BLaER1 treated with 17β-estradiol and CSF1 and Interleukin-3, amounts not matched to agents 10 nM and 100 nM (cell line): Measurements from ENCODE around the gene DYRK3.

Experiments
- H3K27ac ChIP-seq, 11 experiments: shearing (Covaris generic); formaldehyde crosslinking; 2 replicates each; pipeline ENCODE4 v1.8.1; 2022
- H3K27me3 ChIP-seq, 11 experiments: shearing (Covaris generic); formaldehyde crosslinking; 2 replicates each; pipeline ENCODE4 v1.8.1; 2022
- H3K36me3 ChIP-seq, 11 experiments: shearing (Covaris generic); formaldehyde crosslinking; 2 replicates each; pipeline ENCODE4 v1.8.1; 2022
- H3K4me1 ChIP-seq, 10 experiments: shearing (Covaris generic); formaldehyde crosslinking; 2 replicates each; pipeline ENCODE4 v1.8.1; 2022
- H3K4me2 ChIP-seq, 11 experiments: shearing (Covaris generic); formaldehyde crosslinking; 2 replicates each; pipeline ENCODE4 v1.8.1; 2022
- H3K4me3 ChIP-seq, 10 experiments: shearing (Covaris generic); formaldehyde crosslinking; 2 replicates each; pipeline ENCODE4 v1.8.1; 2022
- H3K9ac ChIP-seq, 11 experiments: shearing (Covaris generic); formaldehyde crosslinking; 2 replicates each; pipeline ENCODE4 v1.8.1; 2022
- H3K9me3 ChIP-seq, 11 experiments: shearing (Covaris generic); formaldehyde crosslinking; replicated peaks in 1 of 11; 2 replicates each; pipeline ENCODE4 v1.8.1; 2022
- H4K20me1 ChIP-seq, 11 experiments: shearing (Covaris generic); formaldehyde crosslinking; 2 replicates each; pipeline ENCODE4 v1.8.1; 2022
- Cebpa-rat ChIP-seq, 11 experiments: shearing (Covaris generic); IDR thresholded peaks; 2 replicates each; pipeline ENCODE4 v1.8.1; 2022

DYRK3 gene

DNA sequence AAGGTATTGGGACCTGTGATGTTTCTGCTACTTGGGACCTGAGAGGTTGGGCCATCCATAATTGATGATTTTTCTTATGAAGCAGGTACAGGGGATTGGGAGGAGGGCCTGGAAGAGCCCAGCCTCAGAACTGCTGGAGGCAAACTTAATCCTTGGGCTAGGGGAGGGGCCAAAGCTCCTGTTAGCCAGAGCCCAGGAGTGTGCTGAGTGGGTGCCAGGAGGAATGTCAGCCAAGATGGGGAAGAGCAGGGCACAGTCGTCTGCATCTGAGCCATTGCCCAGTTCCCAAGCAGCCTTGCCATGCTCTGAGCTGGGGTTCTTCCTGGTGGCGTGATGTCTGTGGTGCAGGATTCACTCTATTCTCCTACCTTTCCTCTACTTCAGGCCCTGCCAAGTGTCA is 55.2 kb downstream of the DYRK3 start:
- TF ChIP-seq Cebpa-rat (IDR thresholded peaks at IDR 0.05): no peak
- peak overlapping the region; percentile 82 to 98 (median 93) for H3K4me2 ChIP-seq
- H3K27me3 ChIP-seq: no peaks in the 10 kb centered on the region
- peaks cover 87 to 90% (median 89%) of the 10 kb centered on the region in 10 experiments for H3K4me1 ChIP-seq
- H4K20me1 ChIP-seq: peaks cover 94 to 100% (median 97%) of the 10 kb centered on the region in 11 experiments
- H3K9ac ChIP-seq: peak overlapping the region in 6 of 11 experiments; percentile 0 to 96 (median 39); a peak in 6 of 22 replicates
- peak overlapping the region in 5 of 11 experiments; percentile 3 to 44 (median 23); a peak in 7 of 22 replicates for H3K27ac ChIP-seq
- no peaks in the 10 kb centered on the region for H3K9me3 ChIP-seq
- H3K36me3 ChIP-seq: peaks cover under 1 to 67% (median 46%) of the 10 kb centered on the region in 11 experiments; a peak in 17 of 22 replicates
- peak overlapping the region in 1 of 10 experiments; percentile 33; a peak in 2 of 20 replicates for H3K4me3 ChIP-seq

DNA sequence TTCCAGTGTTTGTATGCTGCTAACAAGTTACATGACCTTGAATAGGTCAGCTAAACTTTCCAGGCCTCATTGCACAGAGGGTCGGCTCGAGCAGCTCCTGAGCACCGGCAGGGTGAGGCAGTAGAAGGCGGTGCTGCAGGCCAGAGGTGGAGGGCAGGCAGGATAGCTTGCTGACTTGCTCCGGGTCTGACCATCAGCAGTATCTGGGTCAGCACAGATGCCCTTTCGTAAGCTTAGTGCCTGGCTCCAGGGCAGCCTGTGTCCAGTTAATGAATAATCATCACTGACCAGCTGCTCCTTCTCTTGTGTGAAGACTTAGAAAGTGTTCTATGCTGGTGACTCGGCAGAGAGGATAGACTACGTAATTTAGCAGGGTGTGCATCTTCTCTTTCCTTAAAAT is 56.3 kb downstream of the DYRK3 start:
- TF ChIP-seq Cebpa-rat (IDR thresholded peaks at IDR 0.05): no peak
- H3K9ac ChIP-seq: peak overlapping the region in 8 of 11 experiments; percentile 5 to 70 (median 56); a peak in 10 of 22 replicates
- peak overlapping the region in 1 of 10 experiments; percentile 40; a peak in 2 of 20 replicates for H3K4me3 ChIP-seq
- H3K4me2 ChIP-seq: peak overlapping the region; percentile 65 to 98 (median 97)
- H3K4me1 ChIP-seq: peaks cover 98 to 100% (median 99%) of the 10 kb centered on the region in 10 experiments
- peaks cover 95 to 100% (median 100%) of the 10 kb centered on the region in 11 experiments for H4K20me1 ChIP-seq
- peaks cover 5 to 78% (median 57%) of the 10 kb centered on the region in 11 experiments; a peak in 20 of 22 replicates for H3K36me3 ChIP-seq
- H3K9me3 ChIP-seq: no peaks in the 10 kb centered on the region
- peak overlapping the region in 8 of 11 experiments; percentile 7 to 68 (median 54); a peak in 10 of 22 replicates for H3K27ac ChIP-seq
- H3K27me3 ChIP-seq: no peaks in the 10 kb centered on the region

DNA sequence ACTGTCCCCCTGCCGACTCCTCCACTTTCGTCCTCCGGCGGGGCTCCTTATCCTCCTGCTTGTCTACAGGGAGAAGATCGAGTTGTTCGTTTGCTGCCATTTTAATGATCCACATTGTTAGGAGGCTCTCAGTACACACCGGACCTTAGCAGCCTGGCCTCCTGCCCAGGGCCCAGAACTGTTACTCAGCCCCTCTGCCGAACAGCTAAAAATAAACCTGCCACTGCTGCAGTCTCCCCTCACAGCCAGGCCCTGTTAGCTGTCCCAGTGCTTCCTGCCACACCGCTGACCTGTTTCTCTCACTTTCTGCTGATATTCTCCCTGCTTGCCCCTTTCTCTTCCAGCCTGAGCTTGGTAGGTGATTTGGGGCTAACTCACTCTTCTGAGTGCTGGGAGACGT is 57.7 kb downstream of the DYRK3 start:
- Histone ChIP-seq H3K9ac (peak overlapping the region; percentile 19 to 70 (median 52); a peak in 18 of 22 replicates), H3K4me1 (peaks cover 99 to 100% (median 99%) of the 10 kb centered on the region in 10 experiments), H3K36me3 (peaks cover 10 to 87% (median 71%) of the 10 kb centered on the region in 11 experiments; a peak in 21 of 22 replicates), H3K4me3 (peak overlapping the region in 8 of 10 experiments; percentile 2 to 43 (median 36); a peak in 14 of 20 replicates), H4K20me1 (peaks cover 83 to 100% (median 99%) of the 10 kb centered on the region in 11 experiments), H3K4me2 (peak overlapping the region; percentile 65 to 98 (median 97)), H3K27ac (peak overlapping the region in 9 of 11 experiments; percentile 9 to 68 (median 52); a peak in 18 of 22 replicates), H3K27me3 (no peaks in the 10 kb centered on the region), H3K9me3 (peaks cover 0 to 9% (median 0%) of the 10 kb centered on the region in 11 experiments; a peak in 3 of 22 replicates)
- no peak for TF ChIP-seq Cebpa-rat (IDR thresholded peaks at IDR 0.05)

DNA sequence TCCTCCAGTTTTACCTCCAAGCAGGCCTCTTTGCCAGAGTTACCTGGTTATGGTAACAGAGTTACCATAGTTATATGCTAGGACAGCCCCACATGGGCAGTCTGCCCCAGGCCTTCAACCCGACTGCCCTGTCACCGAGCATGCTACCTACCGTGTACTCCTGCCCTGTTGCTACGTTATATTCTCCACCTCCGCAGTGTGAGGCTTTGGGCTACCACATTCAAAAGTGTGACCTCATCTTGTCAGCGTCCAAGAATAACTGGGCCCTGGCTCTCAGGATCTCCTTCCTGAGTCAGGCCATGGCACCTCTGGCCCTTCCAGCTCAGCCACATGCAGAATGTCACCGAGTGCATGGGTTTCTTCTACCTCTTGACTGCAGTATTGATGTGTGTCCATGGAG is 58.3 kb downstream of the DYRK3 start:
- Histone ChIP-seq H3K27me3 (no peaks in the 10 kb centered on the region), H3K4me2 (peak overlapping the region; percentile 65 to 98 (median 97)), H3K36me3 (peaks cover 10 to 87% (median 77%) of the 10 kb centered on the region in 11 experiments; a peak in 21 of 22 replicates), H3K9ac (peak overlapping the region in 9 of 11 experiments; percentile 24 to 70 (median 55); a peak in 15 of 22 replicates), H3K4me3 (peak overlapping the region in 7 of 10 experiments; percentile 19 to 43 (median 40); a peak in 11 of 20 replicates), H3K9me3 (peaks cover 0 to 9% (median 0%) of the 10 kb centered on the region in 11 experiments; a peak in 3 of 22 replicates), H3K4me1 (peaks cover 99 to 100% (median 99%) of the 10 kb centered on the region in 10 experiments), H4K20me1 (peaks cover 77 to 100% (median 98%) of the 10 kb centered on the region in 11 experiments), H3K27ac (peak overlapping the region in 9 of 11 experiments; percentile 9 to 68 (median 52); a peak in 16 of 22 replicates)
- TF ChIP-seq Cebpa-rat (IDR thresholded peaks at IDR 0.05): no peak

DNA sequence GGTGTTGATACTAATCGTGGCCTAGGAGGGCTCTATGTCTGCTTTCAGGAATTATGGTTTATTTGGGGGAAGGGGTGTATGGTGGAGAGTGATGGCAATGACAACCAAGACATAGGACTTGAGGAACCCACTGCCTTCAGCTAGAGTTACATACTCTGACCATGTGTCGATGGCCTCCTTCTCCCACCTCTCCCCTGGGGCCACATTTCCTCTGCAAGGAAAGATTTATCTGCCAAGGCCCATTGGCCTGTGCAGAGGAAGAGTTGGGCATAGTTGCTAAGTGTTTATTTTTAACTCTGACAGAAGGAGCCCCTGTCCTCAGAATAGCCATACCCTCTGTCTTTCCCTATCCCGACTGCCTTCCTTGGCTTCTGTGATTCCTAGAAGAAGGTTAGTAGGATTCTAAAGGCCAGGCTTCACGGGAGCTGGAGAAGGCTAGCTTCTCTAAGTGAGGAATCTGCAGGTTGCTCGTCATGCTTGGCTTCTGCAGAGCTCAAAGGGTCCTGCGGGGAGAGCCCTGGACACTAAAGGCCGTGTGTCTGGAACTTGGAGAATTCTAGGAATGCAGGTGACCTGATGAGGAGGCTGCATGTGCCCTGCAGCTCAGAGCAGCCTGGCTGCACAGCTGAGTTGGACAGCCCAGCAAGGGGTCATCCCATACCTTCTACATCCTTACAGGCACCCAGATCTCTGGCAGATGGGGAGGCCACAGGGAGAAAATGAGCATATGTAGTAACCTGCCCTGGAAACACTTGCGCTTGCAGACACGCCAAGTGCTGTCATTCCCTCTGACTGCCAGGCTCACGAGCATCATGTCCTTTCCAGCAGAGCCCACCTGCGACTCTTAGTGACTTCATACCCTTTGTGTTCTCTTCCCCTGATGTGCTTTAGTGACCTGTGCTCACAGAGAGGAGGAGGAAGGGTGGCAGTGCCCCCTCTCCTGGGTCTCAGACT is 59.1 kb downstream of the DYRK3 start:
- TF ChIP-seq Cebpa-rat (IDR thresholded peaks at IDR 0.05): no peak
- Histone ChIP-seq H3K36me3 (peaks cover 10 to 82% (median 73%) of the 10 kb centered on the region in 11 experiments; a peak in 21 of 22 replicates), H3K9me3 (peaks cover 0 to 9% (median 0%) of the 10 kb centered on the region in 11 experiments; a peak in 3 of 22 replicates), H3K27ac (peak overlapping the region in 5 of 11 experiments; percentile 44 to 68 (median 56); a peak in 7 of 22 replicates), H3K4me1 (peaks cover 99 to 100% (median 99%) of the 10 kb centered on the region in 10 experiments), H3K27me3 (no peaks in the 10 kb centered on the region), H3K4me3 (peak overlapping the region in 7 of 10 experiments; percentile 9 to 43 (median 40); a peak in 10 of 20 replicates), H4K20me1 (peaks cover 68 to 100% (median 98%) of the 10 kb centered on the region in 11 experiments), H3K9ac (peak overlapping the region in 6 of 11 experiments; percentile 12 to 70 (median 63); a peak in 8 of 22 replicates), H3K4me2 (peak overlapping the region; percentile 65 to 98 (median 97))

DNA sequence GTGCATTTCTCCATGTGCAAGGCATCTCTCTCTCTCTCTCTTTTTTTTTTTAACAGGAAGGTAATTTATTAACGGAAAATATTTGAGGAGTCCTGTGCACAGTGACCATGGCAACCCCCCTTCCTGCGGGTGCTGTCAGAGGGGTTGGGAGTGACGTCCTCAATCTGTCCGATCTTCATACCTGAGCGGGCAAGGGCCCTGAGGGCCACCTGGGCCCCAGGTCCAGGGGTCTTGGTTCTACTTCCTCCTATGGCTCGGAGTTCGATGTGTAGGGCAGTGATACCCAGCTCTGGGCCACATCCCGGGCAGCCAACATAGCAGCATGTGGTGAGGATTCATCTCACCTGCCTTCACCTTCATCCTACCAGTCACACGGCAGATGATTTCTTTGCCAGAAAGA is 60.4 kb downstream of the DYRK3 start:
- no peak overlapping the region; a peak in 1 of 20 replicates for H3K4me3 ChIP-seq
- H3K9ac ChIP-seq: 0 out of 22 replicates have a peak overlapping the region, but pooled peaks of 1 of the 11 experiments have one; percentile 66
- H3K4me2 ChIP-seq: peak overlapping the region; percentile 81 to 98 (median 97)
- peaks cover 56 to 100% (median 98%) of the 10 kb centered on the region in 11 experiments for H4K20me1 ChIP-seq
- TF ChIP-seq Cebpa-rat (IDR thresholded peaks at IDR 0.05): no peak
- H3K27ac ChIP-seq: peak overlapping the region in 2 of 11 experiments; percentile 16 to 88; a peak in 1 of 22 replicates
- H3K36me3 ChIP-seq: peaks cover 10 to 78% (median 66%) of the 10 kb centered on the region in 11 experiments; a peak in 21 of 22 replicates
- H3K27me3 ChIP-seq: no peaks in the 10 kb centered on the region
- H3K9me3 ChIP-seq: peaks cover 0 to 9% (median 0%) of the 10 kb centered on the region in 11 experiments; a peak in 3 of 22 replicates
- peaks cover 99 to 100% (median 99%) of the 10 kb centered on the region in 10 experiments for H3K4me1 ChIP-seq

DNA sequence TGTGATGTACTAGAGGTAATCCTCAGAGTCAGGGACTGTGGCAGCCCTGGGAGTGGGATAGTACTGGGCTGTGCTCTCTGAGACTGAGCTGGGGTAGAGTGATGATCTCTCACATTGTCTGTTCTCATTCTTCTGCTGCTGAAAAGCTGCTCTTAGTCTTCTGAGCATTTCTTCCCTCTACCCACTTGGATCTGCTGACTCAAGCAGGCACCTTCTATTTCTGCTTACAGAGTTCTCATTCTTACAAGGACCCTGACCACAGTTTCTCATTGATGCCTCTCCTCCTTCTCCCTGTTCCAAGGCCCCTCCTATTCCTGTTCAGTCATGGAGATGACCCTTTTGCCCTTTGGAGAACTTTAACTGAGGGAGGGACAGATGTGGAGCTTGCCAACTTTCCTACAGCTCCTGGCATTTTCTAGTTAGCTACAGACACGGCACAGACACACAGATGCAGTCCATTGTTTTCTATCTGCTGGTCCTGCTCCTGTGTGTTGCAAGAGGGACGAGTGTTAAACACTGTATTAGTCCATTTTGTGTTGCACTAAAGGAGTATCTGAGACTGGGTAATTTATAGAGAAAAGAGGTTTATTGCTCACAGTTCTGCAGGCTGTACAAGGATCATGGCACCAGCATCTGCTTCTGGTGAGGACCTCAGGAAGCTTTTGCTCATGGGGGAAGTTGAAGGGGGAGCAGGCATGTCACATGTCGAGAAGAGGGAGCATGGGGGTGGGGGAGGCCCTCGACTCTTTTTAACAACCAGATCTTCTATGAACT is 61.7 kb downstream of the DYRK3 start:
- H3K4me2 ChIP-seq: peak overlapping the region; percentile 81 to 98 (median 97)
- peaks cover 96 to 100% (median 100%) of the 10 kb centered on the region in 10 experiments for H3K4me1 ChIP-seq
- peaks cover 10 to 87% (median 69%) of the 10 kb centered on the region in 11 experiments; a peak in 21 of 22 replicates for H3K36me3 ChIP-seq
- H3K9me3 ChIP-seq: peaks cover 0 to 9% (median 0%) of the 10 kb centered on the region in 11 experiments; a peak in 3 of 22 replicates
- TF ChIP-seq Cebpa-rat (IDR thresholded peaks at IDR 0.05): no peak
- H3K9ac ChIP-seq: peak overlapping the region in 2 of 11 experiments; percentile 6 to 14; a peak in 2 of 22 replicates
- H3K27me3 ChIP-seq: no peaks in the 10 kb centered on the region
- H3K27ac ChIP-seq: peak overlapping the region in 8 of 11 experiments; percentile 69 to 92 (median 84); a peak in 16 of 22 replicates
- H3K4me3 ChIP-seq: no peak overlapping the region; a peak in 1 of 20 replicates
- H4K20me1 ChIP-seq: peaks cover 45 to 100% (median 98%) of the 10 kb centered on the region in 11 experiments
